Endometrium (tissue), 2 donors: Measurements from ENCODE around the gene NCF4.
A peak's percentile ranks its signal among the peaks of the same experiment; 100 is the strongest.

Experiments
- FAIRE-seq: peaks from 2 replicates; lab custom pipeline; 2012; peaks lifted over from hg19 to GRCh38; lab: Jason Lieb, UNC
- donor health status: control.
- donor health status: control.

The NCF4 gene

GRCh38 chr22:36838119-36839030, 22.4 kb upstream of the NCF4 start:
- no peak for FAIRE-seq

GRCh38 chr22:36839356-36840073, 21.3 kb upstream of the NCF4 start:
- no peak for FAIRE-seq

GRCh38 chr22:36840106-36840505, 20.7 kb upstream of the NCF4 start:
- no peak for FAIRE-seq

- FAIRE-seq, result no peak
Observed at GRCh38 chr22:36846271-36846670, 14.5 kb upstream of the NCF4 start.

- no peak for FAIRE-seq
Observed at GRCh38 chr22:36846949-36847348, 13.9 kb upstream of the NCF4 start.

- no peak for FAIRE-seq
Observed at GRCh38 chr22:36850056-36850455, 10.8 kb upstream of the NCF4 start.

GRCh38 chr22:36850682-36851081, 10.1 kb upstream of the NCF4 start:
- FAIRE-seq, result no peak

GRCh38 chr22:36852056-36852973, 8.5 kb upstream of the NCF4 start:
- FAIRE-seq, result no peak

- FAIRE-seq, result no peak
Observed at GRCh38 chr22:36853407-36854099, 7.3 kb upstream of the NCF4 start.

- FAIRE-seq, result no peak
Observed at GRCh38 chr22:36855478-36855877, 5.3 kb upstream of the NCF4 start.

- FAIRE-seq, result peak; percentile 71
Observed at GRCh38 chr22:36856121-36856791, 4.5 kb upstream of the NCF4 start.

- no peak for FAIRE-seq
Observed at GRCh38 chr22:36856792-36857135, 4.0 kb upstream of the NCF4 start.

GRCh38 chr22:36858156-36858555, 2.6 kb upstream of the NCF4 start:
- no peak for FAIRE-seq

GRCh38 chr22:36858966-36859365, 1.8 kb upstream of the NCF4 start:
- FAIRE-seq, result no peak

GRCh38 chr22:36860017-36860416, 789 bp upstream of the NCF4 start:
- FAIRE-seq, result no peak

- FAIRE-seq, result no peak
Observed at GRCh38 chr22:36860438-36860820, 377 bp upstream of the NCF4 start.

GRCh38 chr22:36862251-36863242, 1.7 kb downstream of the NCF4 start:
- FAIRE-seq, result no peak

- no peak for FAIRE-seq
Observed at GRCh38 chr22:36863281-36863680, 2.5 kb downstream of the NCF4 start.

GRCh38 chr22:36863979-36864378, 3.2 kb downstream of the NCF4 start:
- no peak for FAIRE-seq
